HL-60 (cell line): ENCODE results near the gene GIGYF1.
"Not testable (repeated sequence)": the region's sequence is repeated elsewhere in the genome, so short reads cannot be mapped to it uniquely, and the experiment has no call there.

Experiments
- DNase-seq, 2 experiments: peaks; one replicate each; pipeline ENCODE4 v3.0.0-alpha.2; 2010 to 2020; ENCODE audit warnings: low read depth in 1 of 2, low spot score in 1 of 2
- H3K27ac ChIP-seq: fragments of 250-450 bp; sonication (Bioruptor Pico); replicated peaks from 2 replicates; pipeline ENCODE4 v1.5.1; 2020; ENCODE audit warnings: mild to moderate bottlenecking, moderate library complexity
- H3K27me3 ChIP-seq: fragments of 250-450 bp; sonication (Bioruptor Pico); 2 replicates; pipeline ENCODE4 v1.5.1; 2021; ENCODE audit warnings: mild to moderate bottlenecking, moderate library complexity; ENCODE audit not compliant: insufficient read depth, poor library complexity, severe bottlenecking
- H3K4me3 ChIP-seq: replicated peaks from 2 replicates; pipeline ENCODE4 v1.5.1; 2011; ENCODE audit warnings: mild to moderate bottlenecking, control low read depth, low read length; ENCODE audit not compliant: insufficient read depth
- GABPA ChIP-seq: IDR thresholded peaks from 2 replicates; pipeline ENCODE4 v1.6.1; 2012; ENCODE audit warnings: low read depth
- POLR2AphosphoS5 ChIP-seq: IDR thresholded peaks from 2 replicates; pipeline ENCODE4 v1.6.1; 2012; ENCODE audit warnings: low read depth
- SPI1 ChIP-seq: IDR thresholded peaks from 2 replicates; pipeline ENCODE4 v1.6.1; 2012; ENCODE audit warnings: low read depth, mild to moderate bottlenecking, borderline replicate concordance
- TF ChIP-seq, protein P1 (sequence below): IDR thresholded peaks from 2 replicates; pipeline ENCODE4 v1.6.1; 2012; ENCODE audit warnings: low read depth; ENCODE audit not compliant: insufficient replicate concordance
- TF ChIP-seq, protein P2 (sequence below): IDR thresholded peaks from one replicate; pipeline ENCODE4 v1.5.1; 2011; ENCODE audit warnings: low read length, control low read depth, inconsistent platforms; ENCODE audit not compliant: insufficient read depth

GIGYF1 gene

DNA sequence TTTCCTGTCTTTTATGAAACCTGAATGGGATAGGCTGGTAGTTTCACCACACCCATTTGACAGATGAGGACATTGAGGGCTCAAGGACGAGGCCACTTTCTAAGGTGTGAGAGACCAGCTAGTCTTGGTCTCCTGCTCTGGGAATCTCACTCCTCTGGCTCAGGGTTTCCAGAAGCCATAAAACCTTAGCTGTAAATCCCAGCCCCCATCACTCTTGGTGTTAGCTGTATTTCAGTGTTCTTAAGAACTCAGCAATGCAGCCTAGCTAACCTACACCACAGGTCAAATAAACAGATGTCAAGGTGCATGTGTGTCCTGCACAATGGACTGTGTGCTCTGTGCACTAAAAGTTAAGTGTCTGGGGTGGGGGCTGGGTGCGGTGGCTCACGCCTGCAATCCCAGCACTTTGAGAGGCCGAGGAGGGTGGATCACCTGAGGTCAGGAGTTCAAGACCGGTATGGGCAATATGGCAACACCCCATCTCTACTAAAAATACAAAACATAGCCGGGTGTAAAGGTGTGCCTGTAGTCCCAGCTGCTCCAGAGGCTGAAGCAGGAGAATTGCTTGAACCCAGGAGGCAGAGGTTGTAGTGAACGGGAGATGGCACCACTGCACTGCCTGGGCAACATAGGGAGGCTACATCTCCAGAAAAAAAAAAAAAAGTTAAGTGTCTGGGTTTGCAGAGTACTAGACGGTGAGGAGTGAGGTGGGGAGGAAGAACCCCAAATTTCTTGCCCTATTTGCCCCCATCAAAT lies 25.7 kb upstream of the GIGYF1 start:
- no peak for TF ChIP-seq SPI1
- TF ChIP-seq POLR2AphosphoS5: no peak
- TF ChIP-seq, protein P1, sequence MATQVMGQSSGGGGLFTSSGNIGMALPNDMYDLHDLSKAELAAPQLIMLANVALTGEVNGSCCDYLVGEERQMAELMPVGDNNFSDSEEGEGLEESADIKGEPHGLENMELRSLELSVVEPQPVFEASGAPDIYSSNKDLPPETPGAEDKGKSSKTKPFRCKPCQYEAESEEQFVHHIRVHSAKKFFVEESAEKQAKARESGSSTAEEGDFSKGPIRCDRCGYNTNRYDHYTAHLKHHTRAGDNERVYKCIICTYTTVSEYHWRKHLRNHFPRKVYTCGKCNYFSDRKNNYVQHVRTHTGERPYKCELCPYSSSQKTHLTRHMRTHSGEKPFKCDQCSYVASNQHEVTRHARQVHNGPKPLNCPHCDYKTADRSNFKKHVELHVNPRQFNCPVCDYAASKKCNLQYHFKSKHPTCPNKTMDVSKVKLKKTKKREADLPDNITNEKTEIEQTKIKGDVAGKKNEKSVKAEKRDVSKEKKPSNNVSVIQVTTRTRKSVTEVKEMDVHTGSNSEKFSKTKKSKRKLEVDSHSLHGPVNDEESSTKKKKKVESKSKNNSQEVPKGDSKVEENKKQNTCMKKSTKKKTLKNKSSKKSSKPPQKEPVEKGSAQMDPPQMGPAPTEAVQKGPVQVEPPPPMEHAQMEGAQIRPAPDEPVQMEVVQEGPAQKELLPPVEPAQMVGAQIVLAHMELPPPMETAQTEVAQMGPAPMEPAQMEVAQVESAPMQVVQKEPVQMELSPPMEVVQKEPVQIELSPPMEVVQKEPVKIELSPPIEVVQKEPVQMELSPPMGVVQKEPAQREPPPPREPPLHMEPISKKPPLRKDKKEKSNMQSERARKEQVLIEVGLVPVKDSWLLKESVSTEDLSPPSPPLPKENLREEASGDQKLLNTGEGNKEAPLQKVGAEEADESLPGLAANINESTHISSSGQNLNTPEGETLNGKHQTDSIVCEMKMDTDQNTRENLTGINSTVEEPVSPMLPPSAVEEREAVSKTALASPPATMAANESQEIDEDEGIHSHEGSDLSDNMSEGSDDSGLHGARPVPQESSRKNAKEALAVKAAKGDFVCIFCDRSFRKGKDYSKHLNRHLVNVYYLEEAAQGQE: no peak
- Histone ChIP-seq H3K4me3 (no peak overlapping the region), H3K27ac (no peak overlapping the region), H3K27me3 (peaks cover 19% of the 10 kb centered on the region)
- DNase-seq: no peak

DNA sequence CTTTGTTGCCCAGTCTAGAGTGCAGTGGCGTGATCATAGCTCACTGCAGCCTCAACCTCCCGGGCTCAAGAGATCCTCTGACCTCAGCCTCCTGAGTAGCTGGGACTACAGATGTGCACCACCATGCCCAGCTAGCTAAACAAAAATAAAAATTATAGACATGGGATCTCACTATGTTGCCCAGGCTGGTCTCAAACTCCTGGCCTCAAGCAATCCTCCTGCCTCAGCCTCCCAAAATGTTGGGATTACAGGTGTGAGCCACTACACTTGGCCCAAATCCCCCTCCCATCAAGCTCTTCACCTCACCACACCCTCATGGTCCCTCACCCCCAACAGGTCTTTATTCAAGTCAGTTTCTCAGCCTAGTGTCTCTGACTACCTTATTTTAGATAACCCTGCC lies 23.0 kb upstream of the GIGYF1 start:
- not testable (repeated sequence) for DNase-seq, H3K4me3 ChIP-seq, H3K27ac ChIP-seq
- peaks cover 19% of the 10 kb centered on the region for H3K27me3 ChIP-seq

DNA sequence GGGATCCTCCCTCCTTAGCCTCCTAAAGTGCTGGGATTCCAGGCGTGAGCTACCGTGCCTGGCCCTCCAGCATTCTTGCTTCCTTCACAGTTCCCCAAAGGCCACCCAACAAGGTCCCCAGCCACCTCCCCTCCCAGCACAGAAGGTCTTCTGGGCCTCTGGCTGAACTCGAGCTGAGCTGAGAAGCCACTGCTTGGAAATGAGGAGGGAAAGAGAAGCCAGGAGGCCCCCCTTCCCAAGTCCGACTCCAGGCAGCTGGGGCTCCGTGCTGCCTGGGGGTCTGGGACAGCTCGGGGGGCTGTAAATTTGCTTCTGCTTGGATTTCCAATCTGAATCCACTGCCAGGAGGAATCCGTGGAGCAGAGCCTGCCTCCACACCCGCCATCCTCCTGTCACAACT lies 20.7 kb upstream of the GIGYF1 start:
- Histone ChIP-seq H3K27me3 (peaks cover 3% of the 10 kb centered on the region), H3K4me3 (no peak overlapping the region), H3K27ac (no peak overlapping the region)
- DNase-seq: no peak
- no peak for TF ChIP-seq POLR2AphosphoS5
- no peak for TF ChIP-seq GABPA
- TF ChIP-seq, protein P2, sequence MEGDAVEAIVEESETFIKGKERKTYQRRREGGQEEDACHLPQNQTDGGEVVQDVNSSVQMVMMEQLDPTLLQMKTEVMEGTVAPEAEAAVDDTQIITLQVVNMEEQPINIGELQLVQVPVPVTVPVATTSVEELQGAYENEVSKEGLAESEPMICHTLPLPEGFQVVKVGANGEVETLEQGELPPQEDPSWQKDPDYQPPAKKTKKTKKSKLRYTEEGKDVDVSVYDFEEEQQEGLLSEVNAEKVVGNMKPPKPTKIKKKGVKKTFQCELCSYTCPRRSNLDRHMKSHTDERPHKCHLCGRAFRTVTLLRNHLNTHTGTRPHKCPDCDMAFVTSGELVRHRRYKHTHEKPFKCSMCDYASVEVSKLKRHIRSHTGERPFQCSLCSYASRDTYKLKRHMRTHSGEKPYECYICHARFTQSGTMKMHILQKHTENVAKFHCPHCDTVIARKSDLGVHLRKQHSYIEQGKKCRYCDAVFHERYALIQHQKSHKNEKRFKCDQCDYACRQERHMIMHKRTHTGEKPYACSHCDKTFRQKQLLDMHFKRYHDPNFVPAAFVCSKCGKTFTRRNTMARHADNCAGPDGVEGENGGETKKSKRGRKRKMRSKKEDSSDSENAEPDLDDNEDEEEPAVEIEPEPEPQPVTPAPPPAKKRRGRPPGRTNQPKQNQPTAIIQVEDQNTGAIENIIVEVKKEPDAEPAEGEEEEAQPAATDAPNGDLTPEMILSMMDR: no peak
- TF ChIP-seq, protein P1: no peak
- TF ChIP-seq SPI1: no peak

DNA sequence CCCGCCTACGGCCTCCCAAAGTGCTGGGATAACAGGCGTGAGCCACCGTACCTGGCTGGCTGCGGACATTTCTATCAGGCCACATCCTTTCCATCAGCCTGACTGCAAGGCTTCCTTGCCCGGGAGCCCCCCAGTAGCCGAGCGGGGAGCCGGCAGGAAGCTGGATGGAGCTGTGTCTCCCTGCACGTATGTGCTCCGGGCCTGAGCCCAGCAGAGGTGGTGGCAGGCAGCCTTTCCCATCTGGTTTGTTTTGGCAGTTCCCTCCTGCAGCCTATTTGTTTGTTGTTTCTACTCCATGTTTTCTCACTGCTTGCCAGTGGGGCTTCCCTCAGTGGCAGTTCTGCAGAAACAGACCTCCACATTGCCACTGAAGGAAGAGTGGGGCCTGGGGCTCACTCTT lies 17.3 kb upstream of the GIGYF1 start:
- DNase-seq: no peak
- TF ChIP-seq, protein P1: no peak
- TF ChIP-seq, protein P2: no peak
- TF ChIP-seq POLR2AphosphoS5 (no peak), GABPA (no peak), SPI1 (no peak)
- H3K4me3 ChIP-seq: no peak overlapping the region
- no peak overlapping the region for H3K27ac ChIP-seq
- no peaks in the 10 kb centered on the region for H3K27me3 ChIP-seq
